Gastroesophageal sphincter (tissue), 3 donors: ENCODE data around the gene FRRS1.

Source experiments
- CTCF ChIP-seq, 4 experiments: fragments of 200-600 bp in 2 of 4; fragments of 450-650 bp in 2 of 4; sonication (generic) in 1 of 4; IDR thresholded peaks; one replicate each; pipeline ENCODE4 v1.5.1; 2017 to 2019; ENCODE audit warnings: antibody characterized with exemption in 4 of 4, mild to moderate bottlenecking in 2 of 4, moderate library complexity in 2 of 4
- POLR2A ChIP-seq, 2 donors: fragments of 450-650 bp; IDR thresholded peaks; one replicate each; pipeline ENCODE4 v1.6.1; 2017; ENCODE audit warnings: antibody characterized with exemption in 2 of 2, mild to moderate bottlenecking in 2 of 2, moderate library complexity in 1 of 2

GRCh38 chr1:99725996-99726395, 40.4 kb downstream of the FRRS1 start:
- TF ChIP-seq POLR2A (IDR thresholded peaks at IDR 0.05) (no peak), CTCF (IDR thresholded peaks at IDR 0.05) (no peak)
